Right lobe of liver (tissue), 4 donors: ENCODE data around the gene PRR20G.

Experiments used
- CTCF ChIP-seq, 4 donors: fragments of 200-600 bp in 3 of 4; fragments of 450-650 bp in 1 of 4; IDR thresholded peaks; one replicate each; pipeline versions ENCODE4 v1.5.1 to v1.8.0; 2016 to 2022; ENCODE audit warnings: antibody characterized with exemption in 4 of 4, mild to moderate bottlenecking in 2 of 4
- POLR2A ChIP-seq: fragments of 450-650 bp; IDR thresholded peaks from one replicate; pipeline ENCODE4 v1.6.1; 2017; ENCODE audit warnings: antibody characterized with exemption, mild to moderate bottlenecking
- donor health status: DM: no; HTN: no; CAD: no.
- donor health status: DM: no; HTN: no; CAD: no.
- donor health status: DM: no; HTN: yes; CAD: no.

DNA sequence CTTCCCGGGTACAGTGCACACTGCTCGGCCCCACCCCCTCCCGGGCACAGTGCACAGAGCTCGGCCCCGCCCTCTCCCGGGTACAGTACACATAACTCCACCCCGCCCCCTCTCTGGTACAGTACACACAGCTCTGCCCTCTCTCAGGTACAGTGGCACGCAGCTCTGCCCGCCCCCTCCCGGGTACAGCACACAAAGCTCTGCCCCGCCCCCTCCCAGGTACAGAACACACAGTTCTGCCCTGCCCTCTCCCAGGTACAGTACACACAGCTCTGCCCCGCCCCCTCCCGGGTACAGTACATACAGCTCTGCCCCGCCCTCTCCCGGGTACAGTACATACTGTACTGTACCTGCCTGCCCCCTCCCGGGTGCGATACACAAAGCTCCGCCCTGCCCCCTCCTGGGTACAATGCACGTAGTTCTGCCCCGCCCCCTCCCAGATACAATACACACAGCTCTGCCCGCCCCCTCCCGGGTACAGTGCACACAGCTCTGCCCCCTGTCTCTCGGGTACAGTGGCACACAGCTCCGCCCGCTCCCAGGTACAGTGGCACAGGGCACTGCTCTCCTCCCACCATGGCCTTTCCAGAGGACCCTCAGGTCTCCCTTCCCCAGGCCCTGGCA is 16.4 kb upstream of the PRR20G start:
- no peak for TF ChIP-seq CTCF (IDR thresholded peaks at IDR 0.05)
- no peak for TF ChIP-seq POLR2A
